Left ventricle myocardium superior (tissue), 1 donor: ENCODE data around the gene BABAM2. TPM values are rescaled to one million over a fixed set of nuclear protein-coding genes. Genes with fewer than 3 reads are reported as not detected.

Experiments used
- ATAC-seq: fragments of 200-7000 bp; cut with Tn5 transposase; one replicate; pipeline ENCODE4 v1.9.1; 2020; ENCODE audit warnings: mild to moderate bottlenecking, moderate library complexity
- DNase-seq: peaks from one replicate; pipeline ENCODE4 v3.0.0-alpha.2; 2020
- intact Hi-C: fragments of 100-400 bp; cut with micrococcal nuclease; formaldehyde crosslinking; loops from one replicate; pipeline ENCODE4 v1.11.0; 2022
- total RNA-seq: library from RNA; stranded (reverse); fragmentation: NEBNext Ultra II Directional; extraction: Animal tissue kit (Norgen Biotek cat#: 25700); gene quantifications from one replicate; pipeline ENCODE4 v1.2.1, GENCODE V29; 2021
- donor health status: DM: no; HTN: yes; CAD: no; lungs with severe emphysema.

BABAM2 gene
- total RNA-seq, 1 donor from 2014 or later = 56.8 TPM

DNA sequence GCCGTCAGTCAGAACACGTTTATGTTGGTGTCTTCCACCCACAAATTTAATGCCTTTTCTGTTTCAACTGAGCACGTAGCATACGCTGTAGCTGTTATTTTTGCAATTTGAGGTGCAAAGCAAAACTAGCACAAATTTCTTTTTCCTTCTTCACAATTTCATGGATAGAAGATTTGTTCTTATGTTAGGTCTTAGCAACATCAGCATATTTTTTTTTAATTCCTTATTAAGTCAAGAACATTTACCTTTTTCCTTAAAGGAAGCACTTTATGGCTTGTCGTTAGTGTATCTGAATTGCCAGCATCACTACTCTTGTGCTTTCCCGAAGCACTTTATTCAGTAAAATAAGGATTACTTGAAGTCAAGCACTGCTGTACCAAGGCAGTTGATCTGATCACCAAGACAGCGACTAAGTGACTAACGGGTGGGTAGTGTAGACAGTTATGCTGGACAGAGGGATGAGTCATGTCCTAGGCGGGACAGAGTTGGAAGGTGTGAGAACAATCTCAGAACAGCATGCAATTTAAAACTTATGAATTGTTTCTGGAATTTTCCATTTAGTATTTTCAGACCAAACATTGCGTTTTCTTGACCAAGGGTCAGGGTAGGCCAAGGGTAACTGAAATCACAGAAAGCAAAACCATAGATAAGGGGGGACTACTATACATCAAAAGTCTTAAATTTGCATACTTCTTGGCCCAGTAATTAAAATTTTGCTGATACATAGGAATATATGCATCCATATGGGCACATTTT is 13.3 kb downstream of the BABAM2 start:
- DNase-seq = no peak
- ATAC-seq = peak; percentile 36
- intact Hi-C loops = no loop called here

DNA sequence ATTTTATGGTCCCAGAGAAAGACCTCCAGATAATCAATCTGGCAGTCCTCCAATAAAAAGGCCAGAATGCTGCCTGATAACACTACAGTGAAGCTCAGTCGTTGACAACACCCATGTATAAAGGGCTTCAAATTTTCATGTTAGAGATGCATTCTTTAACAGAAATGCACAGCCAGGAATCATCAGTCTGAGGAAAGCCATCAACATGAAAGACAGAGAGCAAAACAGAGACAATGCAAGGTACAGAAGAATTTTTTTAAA is 13.8 kb downstream of the BABAM2 start:
- intact Hi-C loops = no loop called here
- ATAC-seq (no peak), DNase-seq (no peak)

DNA sequence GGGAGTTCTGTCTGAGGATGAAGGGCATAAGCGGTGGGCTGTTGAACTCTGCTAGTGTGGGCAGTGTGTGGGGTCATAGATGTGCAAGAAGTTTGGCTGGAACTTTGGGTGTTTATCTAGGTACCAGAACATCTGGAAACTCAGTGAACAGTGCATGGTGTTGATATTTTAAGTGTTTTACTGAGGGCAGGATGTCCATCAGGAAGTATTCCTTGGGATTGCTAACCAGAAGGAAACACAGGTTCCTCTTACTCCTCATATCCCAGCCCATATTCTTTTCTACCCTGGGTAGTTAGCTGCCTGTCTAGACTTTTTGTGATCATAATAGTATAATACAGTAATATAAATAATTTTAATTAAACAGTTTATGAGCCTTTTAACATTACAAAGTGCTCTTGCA is 15.5 kb downstream of the BABAM2 start:
- intact Hi-C loops = no loop called here
- DNase-seq = no peak
- peak; percentile 27 for ATAC-seq

DNA sequence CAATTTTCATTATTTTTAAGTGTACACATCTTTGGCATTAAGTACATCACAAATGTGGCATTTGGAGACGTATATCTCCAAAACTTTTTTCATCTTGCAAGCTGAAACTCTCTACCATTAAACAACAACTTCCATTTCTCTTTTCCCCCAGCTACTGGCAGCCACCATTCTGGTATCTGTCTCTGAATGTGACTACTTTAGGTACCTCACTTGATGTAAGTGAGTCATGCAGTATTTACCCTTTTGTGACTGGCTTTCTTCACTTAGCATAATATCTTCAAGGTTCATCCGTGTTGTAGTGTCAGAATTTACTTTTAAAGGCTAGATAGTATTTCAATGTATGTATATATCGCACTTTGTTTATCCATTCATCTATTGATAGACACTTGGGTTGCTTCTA is 17.0 kb downstream of the BABAM2 start:
- DNase-seq = no peak
- no peak for ATAC-seq
- intact Hi-C loops = no loop called here

DNA sequence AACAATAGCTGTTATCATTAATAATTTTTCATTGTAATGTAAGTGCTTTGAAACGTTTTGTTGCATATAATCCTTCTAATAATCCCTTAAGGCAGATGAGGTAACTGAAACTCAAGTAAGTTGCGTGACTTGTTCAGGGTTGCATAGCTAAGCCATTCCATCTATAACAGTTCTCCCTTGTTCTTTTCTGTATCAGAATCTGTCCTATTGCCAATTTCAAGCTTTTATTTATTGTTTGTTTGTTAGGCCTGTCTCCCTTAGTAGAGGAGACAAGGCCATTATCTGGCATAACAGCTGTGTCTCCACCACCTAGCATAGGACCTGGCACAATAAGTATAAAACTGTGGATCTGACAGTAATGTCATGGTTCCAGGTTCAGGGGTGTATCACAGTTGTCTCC is 19.4 kb downstream of the BABAM2 start:
- no peak for ATAC-seq
- intact Hi-C loops = no loop called here
- no peak for DNase-seq

DNA sequence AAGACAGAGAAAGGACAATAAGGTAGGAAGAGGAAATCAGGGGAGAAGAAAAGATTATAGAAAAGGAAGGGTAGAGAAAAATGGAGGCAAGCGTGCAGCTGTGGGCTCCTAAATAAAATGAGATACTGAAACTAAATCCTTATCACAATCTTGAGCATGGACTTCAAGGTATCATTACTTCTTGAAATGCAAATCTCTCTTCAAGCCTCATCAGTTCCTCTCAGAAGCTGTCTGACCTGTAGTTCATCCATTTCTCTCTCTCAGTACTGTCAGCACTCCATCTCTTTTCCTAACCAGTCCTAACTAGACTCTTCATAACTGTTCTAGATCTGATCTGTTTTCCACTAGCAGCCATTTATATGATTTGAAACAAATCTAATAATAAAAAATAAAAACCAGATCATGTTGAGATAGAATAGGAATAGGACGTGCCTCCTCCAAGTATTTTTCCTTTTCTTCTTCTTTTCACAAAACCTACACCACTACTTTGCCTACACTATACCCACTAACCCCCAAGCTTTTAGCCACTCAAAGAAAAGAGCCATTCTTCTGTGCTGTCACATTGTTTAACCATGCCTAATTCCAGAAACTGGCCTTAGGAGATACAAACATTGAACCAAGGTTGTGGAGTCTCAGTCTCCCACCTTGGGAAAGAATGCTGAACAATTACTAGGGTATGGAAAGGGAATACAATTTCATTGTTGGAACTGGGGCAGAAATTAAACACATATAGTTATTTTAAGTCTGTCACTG is 21.1 kb downstream of the BABAM2 start:
- intact Hi-C loops = no loop called here
- ATAC-seq (no peak), DNase-seq (no peak)

DNA sequence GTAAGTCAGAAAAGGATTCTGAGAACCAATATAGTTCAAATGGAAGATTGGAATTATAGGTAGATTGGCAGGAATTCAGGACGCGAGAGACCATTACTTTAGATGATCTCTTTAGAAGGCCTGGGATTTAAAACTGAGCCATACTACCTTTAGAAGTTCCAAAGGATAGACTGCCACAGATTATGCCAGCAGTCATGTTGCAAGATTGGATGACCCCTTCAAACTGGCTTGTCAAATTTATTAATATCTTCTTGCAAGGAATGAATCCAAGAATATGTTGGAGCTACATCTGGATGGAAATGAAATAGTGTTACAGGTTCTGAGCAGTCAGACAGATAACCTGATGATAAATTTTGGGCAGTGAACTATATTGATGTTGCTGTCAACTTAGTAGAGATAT is 22.0 kb downstream of the BABAM2 start:
- DNase-seq (no peak), ATAC-seq (no peak)
- intact Hi-C loops = no loop called here

DNA sequence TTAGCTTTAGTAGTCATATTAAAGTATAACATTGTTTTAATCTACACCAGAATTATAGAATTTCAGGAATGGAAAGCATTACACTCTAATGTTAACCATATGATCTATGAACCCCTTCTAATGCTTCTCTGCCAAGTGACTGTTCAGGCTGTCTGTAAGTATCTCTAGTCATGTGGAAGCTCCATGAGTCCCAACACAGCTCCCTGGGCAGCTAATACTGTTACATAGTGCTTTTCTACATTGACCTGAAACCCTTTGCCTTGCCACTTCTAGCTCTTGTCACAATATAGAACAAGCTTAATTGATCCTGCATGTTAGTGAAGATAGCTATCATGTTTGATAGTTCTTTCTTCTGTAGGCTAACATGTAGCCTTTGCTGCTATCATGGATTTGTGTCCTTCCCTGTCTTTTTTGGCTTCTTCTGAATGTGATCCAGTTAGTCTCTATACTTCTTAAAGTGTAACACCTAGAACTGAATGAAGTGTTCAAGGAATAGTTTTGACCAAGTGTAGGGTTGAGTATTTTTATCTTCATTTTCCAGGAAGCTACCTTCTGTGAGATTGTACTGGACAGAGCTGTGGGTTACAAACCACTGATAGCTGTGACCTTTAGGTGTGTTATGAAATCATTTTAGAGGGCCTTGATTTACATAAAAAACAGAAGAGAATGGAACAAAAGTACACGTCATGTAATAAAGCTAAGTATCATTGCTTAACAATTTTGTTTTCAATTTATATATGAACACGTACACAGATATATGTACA is 23.7 kb downstream of the BABAM2 start:
- ATAC-seq = peak; percentile 56
- no peak for DNase-seq
- intact Hi-C loops = no loop called here

DNA sequence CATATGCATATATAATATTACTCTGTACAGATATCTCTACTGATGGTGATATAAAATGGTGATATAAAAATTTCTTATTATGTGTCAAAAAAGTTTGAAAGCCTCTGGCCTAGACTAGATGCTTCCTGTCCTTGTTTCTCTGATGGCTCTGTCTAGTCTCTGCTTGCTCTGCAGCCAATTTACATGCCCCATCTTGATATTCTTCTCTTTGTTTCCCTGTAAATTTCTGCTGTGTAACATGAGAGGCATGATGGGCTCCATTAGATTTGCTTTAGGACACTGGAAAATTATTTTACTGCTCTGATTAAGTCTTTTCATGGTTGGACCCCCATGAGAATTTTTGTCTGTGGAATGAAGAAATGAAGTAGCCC is 24.3 kb downstream of the BABAM2 start:
- no peak for DNase-seq
- peak; percentile 21 for ATAC-seq
- intact Hi-C loops = no loop called here

DNA sequence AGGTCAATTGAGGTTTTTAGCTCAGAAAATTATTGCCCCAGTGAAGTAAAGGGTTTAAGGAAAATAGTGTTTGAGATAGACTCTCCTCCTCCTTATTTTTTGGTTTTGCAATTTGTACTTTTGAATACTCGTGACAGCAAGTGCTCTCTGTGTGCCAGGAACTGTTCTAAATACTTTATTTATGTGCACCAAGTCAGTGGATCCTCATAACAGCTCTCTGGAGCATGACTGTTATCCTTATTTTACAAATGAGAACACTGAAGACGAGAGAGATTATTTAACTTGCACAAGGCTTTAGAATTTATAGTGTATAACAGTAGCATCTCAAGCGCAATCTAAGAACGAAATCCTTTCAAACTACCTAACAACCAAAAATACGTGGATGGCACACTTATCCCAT is 24.7 kb downstream of the BABAM2 start:
- DNase-seq = no peak
- ATAC-seq = peak; percentile 78
- intact Hi-C loops = no loop called here

DNA sequence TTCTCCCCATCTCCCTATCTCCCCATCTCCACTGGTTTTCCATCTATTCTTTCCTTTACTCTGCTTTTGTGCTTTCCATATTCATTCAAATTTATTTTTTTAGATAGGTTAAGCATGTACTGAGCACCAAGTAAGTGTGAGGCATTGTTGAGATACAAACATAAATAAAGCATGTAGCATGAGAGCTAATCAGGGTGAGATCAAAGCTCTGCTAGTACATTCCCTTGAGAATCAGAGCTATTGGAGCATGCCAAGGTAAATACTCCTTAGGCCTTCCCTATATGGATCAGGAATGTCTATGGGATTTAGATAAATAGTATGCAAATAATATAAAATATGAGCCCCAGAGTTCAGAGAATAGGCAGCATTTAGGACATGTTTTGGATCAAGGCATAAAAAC is 25.3 kb downstream of the BABAM2 start:
- DNase-seq (no peak), ATAC-seq (no peak)
- intact Hi-C loops = no loop called here

DNA sequence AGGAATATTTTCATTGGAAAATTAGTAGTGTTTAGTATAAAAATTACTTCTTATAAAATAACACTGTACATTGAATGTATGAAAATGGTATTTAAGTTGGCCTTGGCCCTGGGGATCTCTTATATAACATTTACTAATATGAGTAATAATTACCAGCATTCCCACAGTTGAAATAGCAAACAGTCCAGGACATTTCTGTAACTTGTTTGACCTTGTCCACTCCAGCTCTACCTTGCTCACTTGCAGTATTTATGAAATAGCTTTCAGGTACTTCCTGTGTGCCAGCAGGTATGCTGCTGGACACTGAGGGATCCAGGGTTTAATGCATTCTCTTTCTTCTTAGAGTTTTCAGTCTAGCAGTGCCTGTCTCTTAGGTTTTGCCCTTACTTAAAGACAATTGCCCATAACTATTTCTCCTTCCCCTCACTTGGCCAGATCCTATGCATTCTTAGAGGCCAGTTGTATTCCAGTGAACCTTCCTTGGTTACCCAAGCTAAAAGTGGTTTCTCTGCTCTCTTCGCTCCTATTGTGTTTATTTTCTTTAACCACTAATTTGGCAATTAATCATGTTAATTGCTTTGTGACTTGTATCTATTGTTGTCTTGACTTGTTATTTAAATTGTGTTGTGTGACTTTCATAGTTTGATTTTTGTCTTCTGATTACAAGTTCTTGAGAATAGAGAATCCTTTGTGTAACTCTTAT is 25.9 kb downstream of the BABAM2 start:
- intact Hi-C loops = no loop called here
- ATAC-seq = no peak

DNA sequence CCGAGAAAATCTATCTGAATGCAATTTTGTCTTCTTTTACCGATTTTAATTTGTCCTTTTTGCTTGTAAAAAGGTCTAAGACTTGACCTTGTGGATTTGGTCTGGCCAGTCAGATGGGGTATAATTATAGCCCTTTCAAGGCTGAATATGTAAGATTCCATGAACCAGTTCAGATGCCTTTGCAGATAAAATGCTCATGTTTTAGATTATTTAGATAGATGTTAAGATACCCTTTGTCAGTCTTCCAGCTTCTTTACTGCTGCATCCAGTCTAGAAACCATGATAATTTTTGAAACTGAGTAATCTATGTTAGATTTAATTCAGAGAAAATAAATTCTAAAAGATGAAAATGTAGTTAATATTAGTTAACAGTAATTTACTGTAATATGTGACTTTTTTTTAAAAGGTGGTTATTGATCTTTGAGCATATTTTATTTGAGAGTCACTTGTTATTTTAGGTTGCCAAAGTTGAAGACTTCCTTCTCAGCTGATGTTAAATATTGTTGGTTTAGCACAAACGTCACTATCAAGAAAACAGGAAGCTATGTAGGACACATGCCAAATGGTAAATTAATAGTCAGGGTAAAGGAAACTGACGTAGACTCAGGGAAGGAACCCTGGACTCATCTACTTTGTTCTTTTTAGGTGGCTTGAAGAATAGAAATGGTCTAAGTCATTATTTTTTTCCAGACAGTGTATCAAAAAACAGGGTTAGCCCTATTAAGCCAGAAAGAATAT is 29.8 kb downstream of the BABAM2 start:
- DNase-seq (no peak), ATAC-seq (peak; percentile 65)
- intact Hi-C loops = no loop called here

More for the DNA sequence above, 25.9 kb downstream of the BABAM2 start:
- no peak for DNase-seq

DNA sequence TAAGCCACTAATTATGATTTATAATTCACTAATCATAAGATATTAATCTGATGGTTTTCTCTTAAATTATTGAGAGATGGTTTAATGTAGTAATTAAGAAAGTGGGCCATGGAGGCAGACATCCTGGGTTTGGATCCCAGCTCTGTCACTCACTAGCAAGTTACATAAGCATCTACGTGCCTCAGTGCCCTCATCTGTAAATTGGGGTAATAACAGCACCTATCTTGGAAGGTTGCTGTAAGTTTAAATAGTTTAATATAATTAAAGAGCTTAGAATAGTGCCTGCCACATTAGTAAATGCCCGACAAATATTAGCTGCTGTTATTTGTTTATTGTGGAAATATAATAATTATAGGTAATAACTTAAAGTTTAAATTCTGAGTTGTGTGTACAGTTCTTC is 30.9 kb downstream of the BABAM2 start:
- intact Hi-C loops = no loop called here
- ATAC-seq = no peak
- DNase-seq = no peak

DNA sequence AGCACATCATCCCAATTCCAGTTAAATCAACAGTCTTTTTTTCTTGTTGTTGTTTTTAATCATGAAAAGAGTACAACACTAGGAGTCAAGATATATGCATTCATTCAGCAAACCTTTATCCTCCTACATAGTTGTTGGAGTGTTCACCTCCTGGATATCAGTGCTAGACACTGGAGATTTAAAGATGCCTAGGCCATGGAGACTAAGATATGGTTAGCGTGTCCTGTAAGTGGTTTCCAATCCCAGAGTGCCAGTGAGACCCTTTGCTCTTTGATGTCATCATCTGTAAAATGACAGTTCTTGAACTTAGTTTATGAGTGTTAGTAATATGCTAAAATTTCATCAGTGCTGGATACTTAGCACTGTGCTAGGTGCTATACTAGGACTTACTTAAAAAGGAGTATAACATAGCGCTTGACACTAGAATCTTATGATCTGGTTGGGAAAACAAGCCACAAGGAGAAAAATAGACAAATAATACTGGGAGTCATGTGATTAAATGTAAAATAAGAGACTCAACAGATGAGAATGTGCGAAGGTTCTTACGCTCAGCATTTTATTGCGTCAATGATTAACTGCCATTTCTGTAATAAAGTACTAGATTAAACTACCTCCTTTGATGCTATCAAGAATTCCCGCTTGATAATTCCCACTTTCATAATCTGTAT is 31.5 kb downstream of the BABAM2 start:
- DNase-seq = no peak
- intact Hi-C loops = no loop called here
- ATAC-seq = no peak

DNA sequence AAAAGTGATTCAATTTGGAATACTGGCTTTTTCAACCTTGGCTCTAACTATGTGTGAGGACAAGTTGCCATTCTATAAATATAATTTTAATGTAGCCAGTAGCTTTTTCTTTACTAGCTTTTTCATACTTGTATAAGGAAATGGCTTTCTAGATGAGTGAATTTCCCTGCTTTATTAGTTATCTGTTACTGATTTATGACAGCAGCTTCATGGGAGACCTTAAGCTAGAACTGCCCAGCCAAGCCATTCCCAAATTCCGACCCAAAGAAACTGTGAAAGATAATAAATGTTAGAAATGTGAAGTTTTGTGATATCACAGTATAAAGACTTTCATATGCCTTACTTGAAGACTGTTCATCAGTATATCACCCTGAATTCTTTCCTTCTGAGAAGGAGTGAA is 32.3 kb downstream of the BABAM2 start:
- DNase-seq (no peak), ATAC-seq (no peak)
- intact Hi-C loops = no loop called here

DNA sequence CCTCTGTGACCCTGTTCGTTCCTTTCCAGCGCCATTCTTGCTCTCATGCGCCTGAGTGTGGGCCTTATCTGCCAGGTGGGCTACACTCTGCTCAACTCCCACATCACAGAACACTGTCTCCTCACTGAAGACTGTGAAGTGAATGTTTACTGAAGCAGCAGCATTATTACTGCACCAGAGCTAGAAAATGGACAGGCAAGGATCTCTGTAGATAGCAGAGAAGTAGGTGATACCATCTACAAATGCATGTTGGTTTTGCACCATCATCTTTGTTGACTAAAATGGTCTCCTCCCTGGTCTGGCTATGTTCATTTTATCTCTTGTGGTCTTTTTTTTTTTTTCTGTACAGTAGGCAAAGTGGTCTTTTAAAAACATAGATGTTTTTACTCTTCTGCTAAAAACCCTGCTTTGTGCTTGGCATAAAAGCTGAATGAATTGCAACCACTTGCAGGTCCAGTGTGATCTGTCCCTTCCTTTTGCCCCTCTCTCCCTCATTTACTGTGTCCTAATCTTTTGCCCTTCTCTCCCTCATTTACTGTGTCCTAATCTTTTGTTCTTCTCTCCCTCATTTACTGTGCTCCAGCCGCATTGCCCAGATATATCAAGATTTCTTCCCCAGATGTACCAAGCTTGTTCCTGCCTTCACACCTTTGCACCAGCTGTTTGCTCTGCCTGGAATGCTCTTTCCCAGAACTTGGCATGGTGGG is 35.4 kb downstream of the BABAM2 start:
- intact Hi-C loops = no loop called here
- ATAC-seq (no peak), DNase-seq (no peak)

DNA sequence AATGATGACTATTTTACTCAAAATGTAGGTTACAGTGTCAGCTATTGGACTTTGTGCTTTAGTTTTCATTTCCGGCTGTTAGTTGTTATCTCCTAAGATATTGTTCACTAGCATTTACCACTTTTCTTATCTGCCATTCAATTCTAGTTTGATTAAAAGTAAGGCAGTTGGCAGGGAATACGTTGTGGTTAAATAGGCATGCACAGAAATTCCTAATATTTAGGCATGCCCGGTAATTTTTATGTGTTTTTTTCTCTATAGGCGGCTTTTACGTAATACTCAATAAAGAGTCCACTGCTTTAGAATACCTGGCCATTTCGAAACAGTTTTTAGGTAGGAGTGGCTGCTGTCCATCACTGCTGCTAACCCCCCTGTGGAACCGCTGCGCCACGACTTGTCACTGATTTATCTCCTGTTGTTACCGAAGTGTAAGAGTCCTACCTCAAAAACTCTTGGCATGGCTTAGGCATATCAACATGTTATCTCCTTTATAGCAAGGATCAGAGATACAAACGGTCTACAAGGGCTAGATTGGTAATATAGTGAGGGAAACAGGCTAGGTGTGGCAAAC is 39.5 kb downstream of the BABAM2 start:
- no peak for DNase-seq
- ATAC-seq = no peak
- intact Hi-C loops = no loop called here
